Common myeloid progenitor, CD34-positive (primary cell): ENCODE results near the gene NFIA.

Experiments
- CTCF ChIA-PET: fragments of 350-600 bp; sonication (Branson Sonifier 250); formaldehyde crosslinking; loops from one replicate; lab custom pipeline; 2021; ENCODE audit warnings: antibody characterized with exemption; lab: Charles Lee
- POLR2A ChIA-PET: fragments of 350-600 bp; sonication (Branson Sonifier 250); formaldehyde crosslinking; loops from one replicate; lab custom pipeline; 2021; ENCODE audit warnings: antibody characterized with exemption; lab: Charles Lee
- DNase-seq, 3 donors: peaks; one replicate each; pipeline versions ENCODE4 v3.0.0 to v3.0.0-alpha.2; 2013
- H3K27ac ChIP-seq, 2 experiments: 1 replicate in 1 of 2; 2 replicates in 1 of 2; pipeline ENCODE4 v1.7.0; 2013; ENCODE audit warnings: inconsistent platforms in 2 of 2, low read length in 2 of 2, mild to moderate bottlenecking in 2 of 2, low read depth in 1 of 2, moderate library complexity in 1 of 2; ENCODE audit not compliant: severe bottlenecking in 2 of 2, insufficient read depth in 1 of 2, poor library complexity in 1 of 2
- H3K27me3 ChIP-seq, 5 experiments: replicated peaks in 2 of 5; 1 replicate in 3 of 5; 2 replicates in 2 of 5; pipeline versions ENCODE4 v1.6.1 to v1.7.0; 2013; ENCODE audit warnings: low read length in 4 of 5, mild to moderate bottlenecking in 2 of 5, moderate library complexity in 2 of 5, inconsistent platforms in 1 of 5; ENCODE audit not compliant: insufficient read depth in 5 of 5, control insufficient read depth in 4 of 5
- H3K36me3 ChIP-seq, 4 experiments: 1 replicate in 2 of 4; 2 replicates in 2 of 4; pipeline versions ENCODE4 v1.6.1 to v1.7.0; 2013; ENCODE audit warnings: low read length in 3 of 4, control low read depth in 1 of 4, mild to moderate bottlenecking in 1 of 4; ENCODE audit not compliant: control insufficient read depth in 4 of 4, insufficient read depth in 4 of 4
- H3K4me1 ChIP-seq, 4 experiments: 1 replicate in 3 of 4; 2 replicates in 1 of 4; pipeline versions ENCODE4 v1.6.1 to v1.7.1; 2013; ENCODE audit warnings: low read length in 3 of 4, mild to moderate bottlenecking in 3 of 4, control low read depth in 1 of 4, inconsistent platforms in 1 of 4, moderate library complexity in 1 of 4; ENCODE audit not compliant: control insufficient read depth in 4 of 4, insufficient read depth in 4 of 4; ENCODE audit errors: control extremely low read depth in 1 of 4
- H3K4me3 ChIP-seq, 7 experiments: 1 replicate in 4 of 7; 2 replicates in 3 of 7; pipeline versions ENCODE4 v1.5.1 to v1.7.0; 2013; ENCODE audit warnings: mild to moderate bottlenecking in 7 of 7, low read length in 6 of 7, moderate library complexity in 6 of 7, inconsistent platforms in 2 of 7, low read depth in 2 of 7, control low read depth in 1 of 7; ENCODE audit not compliant: insufficient read depth in 4 of 7, control insufficient read depth in 1 of 7; ENCODE audit errors: extremely low read depth in 1 of 7
- H3K9me3 ChIP-seq, 5 experiments: 1 replicate in 4 of 5; 2 replicates in 1 of 5; pipeline versions ENCODE4 v1.6.1 to v1.7.1; 2013; ENCODE audit warnings: low read length in 4 of 5, mild to moderate bottlenecking in 2 of 5, inconsistent platforms in 1 of 5, low read depth in 1 of 5, moderate library complexity in 1 of 5; ENCODE audit not compliant: control insufficient read depth in 4 of 5, insufficient read depth in 2 of 5; ENCODE audit errors: control extremely low read depth in 1 of 5
- whole genome bisulfite sequencing: methylation state at CpG from one replicate; pipeline ENCODE4 v1.1.5; 2013; ENCODE audit not compliant: insufficient coverage; 5-methylcytosine and 5-hydroxymethylcytosine counted together

NFIA gene

GRCh38 chr1:61323681-61324328, 241.4 kb downstream of the NFIA start:
- H3K4me3 ChIP-seq: no peak overlapping the region
- H3K36me3 ChIP-seq: no peaks in the 10 kb centered on the region
- H3K27me3 ChIP-seq: no peaks in the 10 kb centered on the region
- no peak overlapping the region for H3K27ac ChIP-seq
- no peak for DNase-seq
- CTCF ChIA-PET: no interaction called here
- H3K4me1 ChIP-seq: peaks cover 0 to 4% (median 0%) of the 10 kb centered on the region in 4 experiments
- WGBS: 100% methylated on average over 4 of the region's 6 CpGs
- POLR2A ChIA-PET: no interaction called here
- H3K9me3 ChIP-seq: no peaks in the 10 kb centered on the region

GRCh38 chr1:61326713-61327112, 244.4 kb downstream of the NFIA start:
- ChIA-PET CTCF (no interaction called here), POLR2A (interaction anchor here (0.6 to 0.9 kb wide), 2 partner anchors 11 to 345 kb away, joined by 5 read pairs; no protein-coding TSS in a partner anchor)
- Histone ChIP-seq H3K9me3 (no peaks in the 10 kb centered on the region), H3K4me1 (no peaks in the 10 kb centered on the region), H3K27me3 (no peaks in the 10 kb centered on the region), H3K4me3 (no peak overlapping the region), H3K36me3 (no peaks in the 10 kb centered on the region), H3K27ac (no peak overlapping the region)
- DNase-seq: no peak
- WGBS: 50% methylated on average over 1 of the region's 2 CpGs

- H3K4me3 ChIP-seq: no peak overlapping the region
- no peaks in the 10 kb centered on the region for H3K4me1 ChIP-seq
- WGBS: 100% methylated on average over 3 of the region's 5 CpGs
- H3K27me3 ChIP-seq: no peaks in the 10 kb centered on the region
- H3K36me3 ChIP-seq: no peaks in the 10 kb centered on the region
- POLR2A ChIA-PET: no interaction called here
- CTCF ChIA-PET: no interaction called here
- DNase-seq: no peak
- no peak overlapping the region for H3K27ac ChIP-seq
- no peaks in the 10 kb centered on the region for H3K9me3 ChIP-seq
These were observed 245.1 kb downstream of the NFIA start for GRCh38 chr1:61327436-61327835.

- ChIA-PET CTCF (no interaction called here), POLR2A (no interaction called here)
- H3K27ac ChIP-seq: no peak overlapping the region
- H3K27me3 ChIP-seq: no peaks in the 10 kb centered on the region
- DNase-seq: no peak
- no peaks in the 10 kb centered on the region for H3K9me3 ChIP-seq
- 100% methylated on average over 4 of the region's 4 CpGs for WGBS
- H3K36me3 ChIP-seq: peaks cover 0 to under 1% (median 0%) of the 10 kb centered on the region in 4 experiments
- H3K4me3 ChIP-seq: no peak overlapping the region
- H3K4me1 ChIP-seq: no peaks in the 10 kb centered on the region
These were observed 247.2 kb downstream of the NFIA start for GRCh38 chr1:61329556-61329955.

GRCh38 chr1:61330018-61330417, 247.7 kb downstream of the NFIA start:
- POLR2A ChIA-PET: no interaction called here
- Histone ChIP-seq H3K4me1 (no peaks in the 10 kb centered on the region), H3K27ac (no peak overlapping the region), H3K27me3 (no peaks in the 10 kb centered on the region), H3K36me3 (peaks cover 0 to 2% (median under 1%) of the 10 kb centered on the region in 4 experiments), H3K4me3 (no peak overlapping the region), H3K9me3 (no peaks in the 10 kb centered on the region)
- no peak for DNase-seq
- 100% methylated on average over 1 of the region's 5 CpGs for WGBS
- CTCF ChIA-PET: no interaction called here

- H3K27ac ChIP-seq: no peak overlapping the region
- H3K4me3 ChIP-seq: no peak overlapping the region
- H3K9me3 ChIP-seq: no peaks in the 10 kb centered on the region
- peaks cover 0 to 2% (median under 1%) of the 10 kb centered on the region in 4 experiments for H3K36me3 ChIP-seq
- ChIA-PET CTCF (no interaction called here), POLR2A (no interaction called here)
- no peak for DNase-seq
- no peaks in the 10 kb centered on the region for H3K27me3 ChIP-seq
- WGBS: 100% methylated on average over 1 of the region's 2 CpGs
- H3K4me1 ChIP-seq: no peaks in the 10 kb centered on the region
These were observed 248.2 kb downstream of the NFIA start for GRCh38 chr1:61330571-61330970.

GRCh38 chr1:61332196-61332753, 249.9 kb downstream of the NFIA start:
- Histone ChIP-seq H3K9me3 (no peaks in the 10 kb centered on the region), H3K4me1 (peaks cover 0 to 7% (median 4%) of the 10 kb centered on the region in 4 experiments), H3K27ac (no peak overlapping the region), H3K36me3 (peaks cover 0 to 2% (median under 1%) of the 10 kb centered on the region in 4 experiments), H3K4me3 (no peak overlapping the region), H3K27me3 (no peaks in the 10 kb centered on the region)
- no peak for DNase-seq
- ChIA-PET CTCF (interaction anchor here (1.7 kb wide), 1 partner anchor 24 kb away, joined by 4 read pairs; no protein-coding TSS in a partner anchor), POLR2A (no interaction called here)
- WGBS: no CpG with 5 or more reads among the region's 1 CpG
